Measurements from ENCODE around the gene ZBTB12. TPM values are rescaled to one million over a fixed set of nuclear protein-coding genes. Genes with fewer than 3 reads are reported as not detected.
"Not testable (repeated sequence)": the region's sequence is repeated elsewhere in the genome, so short reads cannot be mapped to it uniquely, and the experiment has no call there.

Gene ZBTB12
- total and polyA plus RNA-seq, 2 donors from 2014 or later: 2.5 to 3.4 TPM

DNA sequence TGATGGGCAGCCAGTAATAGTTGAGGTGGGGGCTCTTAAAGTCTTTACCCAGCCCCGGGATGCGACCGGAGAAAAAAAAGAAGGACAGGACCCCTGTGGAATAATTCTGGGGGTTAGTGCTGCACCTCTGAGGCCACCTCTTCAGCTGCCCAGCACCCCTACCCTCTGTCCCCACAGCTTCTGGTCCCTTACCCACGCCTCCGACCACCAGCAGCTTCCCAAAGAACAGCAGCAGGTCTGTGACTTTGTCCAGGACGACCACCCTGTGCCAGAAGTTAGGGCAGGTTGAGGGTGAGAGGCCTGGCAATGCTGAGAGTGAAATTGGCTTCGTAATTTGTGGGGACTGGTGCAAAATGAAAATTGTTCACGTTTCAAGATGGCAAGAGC, 37.1 kb downstream of the ZBTB12 start:
- H3K27ac ChIP-seq (ENCODE audit: low read depth in 2 of 2, low read length in 2 of 2): no peak overlapping the region
- H3K36me3 ChIP-seq (ENCODE audit: control insufficient read depth in 2 of 3, insufficient read depth in 3 of 3, low read length in 3 of 3): peaks cover 0 to 12% (median 6%) of the 10 kb centered on the region in 3 donors
- DNase-seq (peak in 1 of 5 donors; percentile 39), FAIRE-seq (no peak)
- intact Hi-C loops (cut with DNase I): no loop called here
- TF ChIP-seq CTCF (IDR thresholded peaks at IDR 0.05; ENCODE audit: borderline replicate concordance, extremely low read depth, insufficient read depth): no peak
- H3K9ac ChIP-seq (ENCODE audit: low read length in 3 of 3): no peak overlapping the region
- H3K4me1 ChIP-seq (ENCODE audit: control insufficient read depth in 2 of 3, insufficient read depth in 2 of 3, low read depth in 1 of 3, low read length in 3 of 3): peaks cover 0 to 18% (median 10%) of the 10 kb centered on the region in 3 donors
- H3K27me3 ChIP-seq (ENCODE audit: control insufficient read depth, insufficient read depth, low read length): no peaks in the 10 kb centered on the region
- H3K9me3 ChIP-seq (ENCODE audit: control insufficient read depth in 2 of 3, insufficient read depth in 1 of 3, low read length in 3 of 3): no peaks in the 10 kb centered on the region
- H3K4me3 ChIP-seq (ENCODE audit: low read length in 3 of 3): no peak overlapping the region

DNA sequence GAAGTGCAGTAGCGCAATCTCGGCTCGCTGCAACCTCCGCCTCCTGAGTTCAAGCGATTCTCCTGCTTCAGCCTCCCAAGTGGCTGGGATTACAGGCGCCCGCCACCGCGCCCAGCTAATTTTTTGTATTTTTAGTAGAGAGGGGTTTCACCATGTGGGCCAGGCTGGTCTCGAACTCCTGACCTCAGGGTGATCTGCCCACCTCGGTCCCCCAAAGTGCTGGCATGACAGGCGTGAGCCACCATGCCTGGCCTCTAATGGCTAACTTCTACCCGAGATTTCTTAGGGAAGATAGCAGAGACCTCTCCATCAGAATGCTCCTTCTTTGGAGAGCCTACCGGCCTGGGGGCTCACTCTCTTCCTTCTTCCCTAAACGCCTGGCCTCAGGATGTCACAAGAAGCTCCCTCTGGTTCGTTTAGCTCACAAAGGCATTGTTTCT, 37.7 kb downstream of the ZBTB12 start:
- H3K4me3 ChIP-seq (ENCODE audit: low read length in 3 of 3): peak overlapping the region; percentile 55 to 98 (median 63)
- H3K27ac ChIP-seq (ENCODE audit: low read depth in 2 of 2, low read length in 2 of 2); H3K9ac ChIP-seq (ENCODE audit: low read length in 3 of 3); H3K27me3 ChIP-seq (ENCODE audit: control insufficient read depth, insufficient read depth, low read length); H3K9me3 ChIP-seq (ENCODE audit: control insufficient read depth in 2 of 3, insufficient read depth in 1 of 3, low read length in 3 of 3); DNase-seq; intact Hi-C loops (cut with DNase I); FAIRE-seq: not testable (repeated sequence)
- H3K36me3 ChIP-seq (ENCODE audit: control insufficient read depth in 2 of 3, insufficient read depth in 3 of 3, low read length in 3 of 3): peaks cover 0 to 15% (median 12%) of the 10 kb centered on the region in 3 donors
- H3K4me1 ChIP-seq (ENCODE audit: control insufficient read depth in 2 of 3, insufficient read depth in 2 of 3, low read depth in 1 of 3, low read length in 3 of 3): peaks cover 0 to 18% (median 10%) of the 10 kb centered on the region in 3 donors

DNA sequence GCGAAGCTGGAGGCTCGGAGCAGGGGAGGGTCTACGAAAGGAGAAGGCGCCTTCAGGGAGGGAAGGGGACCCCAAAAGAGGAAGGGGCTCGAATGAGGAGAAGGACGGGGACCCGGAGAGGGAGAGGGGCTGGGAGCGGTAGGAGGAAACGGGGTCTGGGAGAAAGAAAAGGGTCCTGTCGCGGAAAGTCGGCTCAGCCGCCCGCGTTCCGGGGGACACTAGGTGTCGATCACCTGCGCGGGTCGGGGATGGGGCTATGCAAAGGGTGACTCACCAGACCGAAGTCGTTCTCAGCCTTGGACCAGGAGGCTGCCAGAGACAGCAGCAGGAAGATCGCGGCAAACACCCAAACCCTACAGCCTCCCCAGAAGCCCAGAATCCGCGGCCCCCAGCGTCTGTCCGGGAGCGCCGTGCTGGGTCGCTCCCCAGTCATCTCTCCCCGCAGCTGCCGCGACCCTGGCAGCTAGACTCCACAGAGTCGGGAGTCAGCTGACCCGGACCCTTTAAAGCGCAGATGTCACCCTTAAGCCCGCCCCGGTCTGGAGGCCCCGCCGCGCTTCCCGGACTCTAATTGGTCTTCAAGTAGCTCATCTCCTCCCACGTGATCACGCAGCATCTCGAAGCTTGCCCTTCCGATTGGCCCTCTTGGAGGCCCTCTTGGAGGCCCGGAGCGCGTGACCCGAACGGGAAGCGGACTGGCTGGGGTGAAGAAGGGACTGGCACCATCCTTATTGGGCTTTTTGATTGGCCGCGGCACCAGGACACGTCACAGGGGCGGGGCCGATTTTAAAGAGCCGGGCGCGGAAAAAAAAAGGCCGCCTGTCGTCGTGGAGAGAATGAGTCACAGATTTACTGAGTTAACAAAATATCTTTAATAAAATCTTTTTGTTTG, 39.3 kb downstream of the ZBTB12 start, which contains the start of gene NEU1:
Gene NEU1, minus strand, starts transcription at position 478 of the 892 bp plus-strand sequence. Its CDS starts 45 bp downstream, at position 433.
- FAIRE-seq (peak; percentile 98), DNase-seq (peak; percentile 100)
- Histone ChIP-seq H3K4me3 (ENCODE audit: low read length in 3 of 3) (peak within 1 kb of the TSS; percentile 89 to 98 (median 96)), H3K9me3 (ENCODE audit: control insufficient read depth in 2 of 3, insufficient read depth in 1 of 3, low read length in 3 of 3) (no peaks in the 10 kb centered on the region), H3K27ac (ENCODE audit: low read depth in 2 of 2, low read length in 2 of 2) (peak within 1 kb of the TSS; percentile 78 to 83), H3K36me3 (ENCODE audit: control insufficient read depth in 2 of 3, insufficient read depth in 3 of 3, low read length in 3 of 3) (peaks cover 0 to 15% (median 13%) of the 10 kb centered on the region in 3 donors), H3K27me3 (ENCODE audit: control insufficient read depth, insufficient read depth, low read length) (no peaks in the 10 kb centered on the region), H3K4me1 (ENCODE audit: control insufficient read depth in 2 of 3, insufficient read depth in 2 of 3, low read depth in 1 of 3, low read length in 3 of 3) (peaks cover 0 to 18% (median 10%) of the 10 kb centered on the region in 3 donors), H3K9ac (ENCODE audit: low read length in 3 of 3) (peak within 1 kb of the TSS; percentile 66 to 82 (median 74))
- no peak for TF ChIP-seq CTCF (IDR thresholded peaks at IDR 0.05; ENCODE audit: borderline replicate concordance, extremely low read depth, insufficient read depth)
- intact Hi-C loops (cut with DNase I): no loop called here

GRCh38 chr6:31861919-31862343, 40.0 kb downstream of the ZBTB12 start:
- Histone ChIP-seq H3K9me3 (ENCODE audit: control insufficient read depth in 2 of 3, insufficient read depth in 1 of 3, low read length in 3 of 3) (no peaks in the 10 kb centered on the region), H3K9ac (ENCODE audit: low read length in 3 of 3) (peak overlapping the region; percentile 66 to 74 (median 67)), H3K27me3 (ENCODE audit: control insufficient read depth, insufficient read depth, low read length) (no peaks in the 10 kb centered on the region), H3K36me3 (ENCODE audit: control insufficient read depth in 2 of 3, insufficient read depth in 3 of 3, low read length in 3 of 3) (peaks cover 0 to 15% (median 13%) of the 10 kb centered on the region in 3 donors), H3K27ac (ENCODE audit: low read depth in 2 of 2, low read length in 2 of 2) (no peak overlapping the region), H3K4me3 (ENCODE audit: low read length in 3 of 3) (peak overlapping the region; percentile 84 to 96 (median 89)), H3K4me1 (ENCODE audit: control insufficient read depth in 2 of 3, insufficient read depth in 2 of 3, low read depth in 1 of 3, low read length in 3 of 3) (peaks cover 0 to 18% (median 10%) of the 10 kb centered on the region in 3 donors)
- FAIRE-seq (no peak), DNase-seq (no peak)
- intact Hi-C loops (cut with DNase I): no loop called here
- no peak for TF ChIP-seq CTCF (IDR thresholded peaks at IDR 0.05; ENCODE audit: borderline replicate concordance, extremely low read depth, insufficient read depth)
